COLO668 (cell line): ENCODE data around the gene BOLA1.
A peak's percentile ranks its signal among the peaks of the same experiment; 100 is the strongest.
"Not testable (repeated sequence)": the region's sequence is repeated elsewhere in the genome, so short reads cannot be mapped to it uniquely, and the experiment has no call there.

Experiments
- DNase-seq: peaks from one replicate; lab custom pipeline; 2025; ENCODE audit not compliant: unreplicated experiment; lab: John Stamatoyannopoulos, UW

The BOLA1 gene

GRCh38 chr1:149886396-149887195, 12.8 kb upstream of the BOLA1 start:
- peak; percentile 93 for DNase-seq

GRCh38 chr1:149887196-149887455, 12.2 kb upstream of the BOLA1 start:
- DNase-seq: not testable (repeated sequence)

- peak; percentile 87 for DNase-seq
Measured at GRCh38 chr1:149887456-149888246, 11.7 kb upstream of the BOLA1 start.

GRCh38 chr1:149888247-149888998, 10.9 kb upstream of the BOLA1 start:
- DNase-seq: peak; percentile 77

- no peak for DNase-seq
Measured at GRCh38 chr1:149888999-149889289, 10.4 kb upstream of the BOLA1 start.

- no peak for DNase-seq
Measured at GRCh38 chr1:149896575-149896974, 2.8 kb upstream of the BOLA1 start.

GRCh38 chr1:149903836-149904491, 4.6 kb downstream of the BOLA1 start:
- no peak for DNase-seq

GRCh38 chr1:149906570-149907075, 7.3 kb downstream of the BOLA1 start:
- DNase-seq: no peak

GRCh38 chr1:149914545-149914944, 15.2 kb downstream of the BOLA1 start:
- DNase-seq: no peak

- DNase-seq: no peak
Measured at GRCh38 chr1:149915429-149916192, 16.2 kb downstream of the BOLA1 start.

GRCh38 chr1:149916193-149916897, 17.0 kb downstream of the BOLA1 start:
- no peak for DNase-seq

- DNase-seq: no peak
Measured at GRCh38 chr1:149916898-149917252, 17.5 kb downstream of the BOLA1 start.

- DNase-seq: peak; percentile 61
Measured at GRCh38 chr1:149917571-149918144, 18.3 kb downstream of the BOLA1 start, which contains the start of gene SV2A. TSS of gene SV2A (minus strand) at chr1:149917844. CDS start at chr1:149913840, 4,004 bp downstream.

GRCh38 chr1:149923626-149924025, 24.3 kb downstream of the BOLA1 start:
- no peak for DNase-seq

GRCh38 chr1:149925345-149925744, 26.0 kb downstream of the BOLA1 start:
- no peak for DNase-seq

- DNase-seq: no peak
Measured at GRCh38 chr1:149925751-149926150, 26.4 kb downstream of the BOLA1 start.

GRCh38 chr1:149926296-149926695, 26.9 kb downstream of the BOLA1 start:
- no peak for DNase-seq

GRCh38 chr1:149927056-149927562, 27.7 kb downstream of the BOLA1 start:
- DNase-seq: no peak
